Measurements from ENCODE around the gene CCDC154.
A peak's percentile ranks its signal among the peaks of the same experiment; 100 is the strongest.

The CCDC154 gene

DNA sequence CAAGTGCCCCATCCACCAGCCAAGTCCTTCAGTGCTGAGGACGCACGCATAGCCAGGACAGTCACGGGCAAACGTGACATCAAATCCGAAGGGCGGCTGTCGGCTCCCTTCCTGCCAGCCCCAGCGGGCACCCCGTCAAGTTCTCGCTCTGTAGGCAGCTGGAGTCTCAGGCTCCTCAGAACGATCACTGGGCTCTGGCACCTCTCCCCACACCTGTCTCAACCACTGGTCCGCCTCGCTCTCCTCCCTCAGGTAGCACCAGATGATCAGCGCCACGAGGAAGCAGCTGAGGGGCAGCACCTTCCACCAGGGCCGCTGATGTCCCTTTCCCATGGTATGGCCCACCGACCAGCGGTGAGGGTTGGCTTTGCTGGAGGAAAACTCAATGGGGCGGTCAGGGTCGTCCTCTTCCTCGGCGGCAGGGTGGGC is 24.2 kb downstream of the CCDC154 start:
- DNase-seq, result no peak

DNA sequence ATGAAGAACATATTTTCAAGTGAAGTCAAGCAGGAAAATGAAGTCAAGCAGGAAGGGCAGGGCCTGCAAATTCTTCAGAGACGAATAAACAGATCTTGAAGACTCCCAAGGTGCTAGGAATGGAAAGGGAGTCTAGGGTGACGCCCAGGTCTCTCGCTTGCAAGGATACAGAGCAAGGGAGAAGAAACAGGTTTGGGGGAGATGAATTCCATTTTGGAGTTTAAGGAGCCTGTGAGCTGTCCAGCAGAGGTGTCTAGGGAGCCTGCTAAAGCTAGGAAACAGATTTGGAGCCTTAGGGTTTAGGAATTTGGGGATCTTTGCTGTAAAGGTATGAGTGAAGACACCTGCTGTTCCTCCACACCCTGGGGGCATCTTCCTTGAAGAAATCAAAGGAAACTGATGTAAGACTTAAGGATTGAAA is 27.8 kb downstream of the CCDC154 start:
- DNase-seq, result no peak

DNA sequence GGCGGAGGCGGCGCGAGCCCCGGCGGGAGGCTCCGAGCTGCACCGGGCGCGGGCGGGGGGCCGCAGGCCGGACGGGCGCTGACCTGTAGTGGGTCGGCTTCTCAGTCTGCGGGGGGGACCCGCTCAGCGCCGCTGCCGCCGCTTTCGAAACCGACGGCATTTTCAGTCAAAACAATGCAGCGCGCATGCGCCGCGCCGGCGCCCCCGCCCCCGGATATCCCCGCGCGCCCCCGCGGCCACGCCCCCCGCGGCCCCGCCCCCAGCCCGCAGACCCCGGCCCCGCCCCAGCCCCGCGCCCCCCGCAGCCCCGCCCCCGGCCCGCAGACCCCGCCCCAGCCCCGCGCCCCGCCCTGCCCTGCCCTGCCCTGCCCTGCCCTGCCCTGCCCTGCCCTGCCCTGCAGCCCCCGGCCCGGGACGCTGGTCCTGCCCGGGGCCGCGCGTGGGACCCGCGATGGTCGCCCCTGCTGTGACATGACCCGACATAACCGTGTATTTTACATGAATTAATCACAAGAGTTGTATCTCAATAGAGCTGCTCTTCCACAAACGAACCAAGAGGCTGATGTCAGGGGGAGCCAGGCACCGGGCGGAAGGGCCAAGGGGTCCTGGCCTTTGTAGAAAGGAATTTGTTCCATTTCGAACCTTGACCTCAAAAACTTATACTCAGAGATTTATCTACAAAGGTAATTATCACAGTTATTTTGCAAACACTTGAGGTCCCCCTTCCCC is 29.7 kb downstream of the CCDC154 start, which contains the start of gene UNKL:
Gene UNKL (minus strand): TSS at position 173 of the 729 bp plus-strand sequence. CDS start 13 bp downstream, at position 160.
- peak; percentile 41 to 66 for DNase-seq

- DNase-seq, result peak; percentile 48 to 60
Observed at GRCh38 chr16:1413684-1414531, 30.4 kb downstream of the CCDC154 start.

- no peak for DNase-seq
Observed at GRCh38 chr16:1412847-1413246, 31.5 kb downstream of the CCDC154 start.

GRCh38 chr16:1408171-1408837 is 36.1 kb downstream of the CCDC154 start:
- peak; percentile 89 to 91 for DNase-seq

DNA sequence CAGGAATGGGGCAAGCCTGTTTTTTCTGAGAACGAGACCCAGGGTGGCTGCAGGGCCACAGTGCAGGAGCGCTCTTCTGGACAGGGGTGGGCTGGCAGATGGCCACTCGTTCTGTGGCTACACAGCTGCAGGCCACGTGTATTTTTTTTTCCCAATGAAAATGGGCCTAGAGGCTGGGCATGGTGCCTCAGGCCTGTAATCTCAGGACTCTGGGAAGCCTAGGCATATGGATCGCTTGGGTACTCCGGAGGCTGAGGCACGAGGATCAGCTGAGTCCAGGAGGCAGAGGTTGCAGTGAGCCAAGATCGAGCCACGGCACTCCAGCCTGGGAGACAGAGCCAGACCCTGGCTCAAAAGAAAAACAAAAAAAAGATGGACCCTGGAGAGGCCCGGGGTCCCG is 36.6 kb downstream of the CCDC154 start:
- DNase-seq, result no peak

DNA sequence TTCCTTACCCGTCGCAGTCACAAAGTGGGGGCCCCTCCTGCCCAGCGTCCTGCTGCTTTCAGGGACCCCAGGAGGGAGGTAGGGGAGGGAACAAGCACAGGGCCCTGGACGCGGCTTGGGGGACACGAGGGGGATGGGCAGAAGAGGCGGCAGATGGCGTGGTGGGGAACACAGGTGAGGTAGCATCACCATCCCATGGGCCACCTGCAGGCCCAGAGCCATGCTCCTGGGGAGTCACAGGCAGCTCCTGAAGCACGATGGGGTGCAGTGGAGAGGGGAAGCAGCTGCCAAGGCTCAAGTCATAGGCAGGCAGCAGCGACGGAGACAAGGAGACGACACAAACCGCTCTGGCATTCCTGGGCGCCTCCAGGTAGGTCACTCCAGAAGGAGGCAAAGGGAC is 40.6 kb downstream of the CCDC154 start:
- DNase-seq, result no peak

DNA sequence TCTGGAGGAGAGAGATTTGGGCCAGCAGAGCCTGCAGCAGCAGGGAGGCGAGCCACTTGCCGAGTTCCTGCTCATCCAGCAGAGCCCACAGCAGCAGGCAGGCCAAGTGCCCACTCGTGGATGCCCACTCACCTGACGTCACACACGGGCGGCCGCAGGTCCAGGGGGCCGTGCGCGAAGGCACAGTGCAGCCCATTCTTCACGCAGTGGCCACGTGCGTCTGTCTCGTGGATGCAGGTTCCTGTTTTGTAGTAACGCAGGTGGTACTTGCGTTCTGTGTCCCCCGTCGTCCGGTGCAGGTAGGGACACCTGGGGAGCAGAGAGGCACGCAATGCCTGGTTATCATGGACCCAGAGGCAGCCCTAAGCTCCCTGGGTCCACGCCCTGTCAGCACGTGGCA is 41.3 kb downstream of the CCDC154 start:
- no peak for DNase-seq

- no peak for DNase-seq
Observed at GRCh38 chr16:1401758-1402154, 42.6 kb downstream of the CCDC154 start.

DNA sequence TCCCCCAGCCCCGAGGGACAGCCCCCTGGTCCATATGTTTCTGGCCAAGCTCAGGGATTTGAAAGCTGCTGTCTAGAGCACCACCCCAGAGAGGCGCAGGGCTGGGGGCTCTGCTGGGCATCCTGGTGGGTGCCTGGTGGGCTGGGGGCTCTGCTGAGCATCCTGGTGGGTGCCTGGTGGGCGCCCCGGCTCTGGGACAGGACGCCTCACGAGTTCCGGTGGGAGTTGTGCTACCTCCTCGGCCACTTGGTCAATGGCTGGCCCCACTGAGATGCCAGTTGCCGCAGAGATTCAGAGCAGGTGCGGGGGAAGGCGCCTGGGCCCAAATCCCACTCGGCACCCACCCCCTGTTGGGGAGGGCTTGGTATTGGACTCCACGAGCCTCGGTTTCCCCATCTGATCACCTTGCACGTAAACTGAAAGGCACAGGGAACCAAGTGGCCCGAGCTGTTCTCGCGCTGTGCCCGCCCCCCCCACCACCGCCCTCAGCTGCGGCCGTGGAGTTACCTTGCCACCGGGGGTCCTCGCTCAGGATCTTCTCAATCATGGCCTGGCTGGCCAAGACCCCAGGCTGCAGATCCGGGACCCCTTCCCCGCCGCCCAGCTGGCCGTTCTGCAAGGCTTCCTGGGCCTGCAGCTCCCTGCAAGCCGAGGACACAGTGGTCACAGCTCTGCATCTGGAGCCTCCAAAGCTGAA is 43.1 kb downstream of the CCDC154 start:
- no peak for DNase-seq

- no peak for DNase-seq
Observed at GRCh38 chr16:1398826-1399581, 45.4 kb downstream of the CCDC154 start.

DNA sequence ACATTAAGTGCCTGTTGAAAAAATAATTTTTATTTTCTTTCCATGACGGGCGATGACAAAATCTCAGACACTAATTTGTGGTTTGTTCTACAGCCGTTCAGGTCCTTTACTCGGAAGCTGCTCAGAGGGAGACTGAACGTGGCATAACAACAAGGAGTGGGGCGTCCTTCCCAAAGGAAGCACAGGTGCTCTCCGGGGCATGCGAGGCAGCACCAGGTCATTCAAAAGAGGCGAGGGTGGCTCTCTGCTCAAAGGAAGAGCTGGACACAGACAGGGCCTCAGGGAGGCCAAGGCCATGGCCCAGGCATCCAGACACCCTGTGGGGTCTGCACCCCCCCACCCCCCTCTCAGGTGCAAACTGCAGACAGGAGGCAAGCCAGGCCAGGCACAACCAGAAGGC is 46.0 kb downstream of the CCDC154 start:
- no peak for DNase-seq

GRCh38 chr16:1397779-1398178 is 46.6 kb downstream of the CCDC154 start:
- DNase-seq, result no peak

- DNase-seq, result no peak
Observed at GRCh38 chr16:1395444-1396031, 48.8 kb downstream of the CCDC154 start.

DNA sequence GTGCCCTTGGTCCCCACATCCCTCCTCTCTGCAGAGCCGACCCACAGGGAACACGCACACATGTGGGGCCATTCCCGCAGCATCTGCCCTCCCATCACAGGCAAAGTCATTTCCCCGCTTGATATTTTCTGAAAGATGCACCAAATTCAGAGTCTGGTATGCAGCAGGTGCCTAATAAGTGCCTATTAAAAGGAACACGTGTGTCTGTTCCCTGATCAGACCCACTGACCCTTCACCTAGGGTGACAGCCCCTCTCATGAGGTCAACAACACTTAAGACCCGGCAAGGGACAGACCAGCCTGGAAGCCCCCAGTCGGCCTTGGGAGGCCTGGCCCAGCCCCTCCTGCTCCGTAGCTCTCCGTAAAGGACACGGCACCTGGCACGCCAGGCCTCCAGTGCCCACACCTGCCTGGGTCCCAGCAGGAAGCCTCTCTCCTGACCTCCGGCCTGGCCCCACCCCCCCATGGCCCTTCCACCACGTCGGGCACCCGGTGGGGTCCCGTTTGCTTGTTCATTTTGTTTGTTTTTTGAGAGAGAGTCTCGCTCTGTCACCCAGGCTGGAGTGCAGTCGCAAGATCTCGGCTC is 49.9 kb downstream of the CCDC154 start:
- DNase-seq, result no peak

GRCh38 chr16:1393613-1394176 is 50.7 kb downstream of the CCDC154 start:
- DNase-seq, result no peak

DNA sequence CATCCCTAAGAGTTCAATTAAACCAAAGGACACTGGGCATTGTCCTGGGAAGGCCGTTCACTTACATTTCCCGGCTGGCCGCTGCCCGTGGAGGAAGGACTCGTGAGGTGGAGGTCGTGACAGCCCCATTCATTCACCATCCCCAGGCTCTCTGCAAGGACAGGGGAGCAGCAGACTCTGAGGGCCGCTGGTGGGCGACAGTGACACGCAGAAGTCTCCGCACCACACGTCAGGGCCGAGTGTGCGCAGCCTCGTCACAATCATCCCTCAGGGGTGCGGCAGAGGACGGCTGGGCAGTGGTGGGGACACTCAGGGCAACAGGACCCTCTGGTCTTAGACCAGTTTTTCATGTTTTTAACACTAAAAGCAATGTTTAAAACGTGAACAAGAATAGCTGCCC is 51.5 kb downstream of the CCDC154 start:
- DNase-seq, result no peak

DNA sequence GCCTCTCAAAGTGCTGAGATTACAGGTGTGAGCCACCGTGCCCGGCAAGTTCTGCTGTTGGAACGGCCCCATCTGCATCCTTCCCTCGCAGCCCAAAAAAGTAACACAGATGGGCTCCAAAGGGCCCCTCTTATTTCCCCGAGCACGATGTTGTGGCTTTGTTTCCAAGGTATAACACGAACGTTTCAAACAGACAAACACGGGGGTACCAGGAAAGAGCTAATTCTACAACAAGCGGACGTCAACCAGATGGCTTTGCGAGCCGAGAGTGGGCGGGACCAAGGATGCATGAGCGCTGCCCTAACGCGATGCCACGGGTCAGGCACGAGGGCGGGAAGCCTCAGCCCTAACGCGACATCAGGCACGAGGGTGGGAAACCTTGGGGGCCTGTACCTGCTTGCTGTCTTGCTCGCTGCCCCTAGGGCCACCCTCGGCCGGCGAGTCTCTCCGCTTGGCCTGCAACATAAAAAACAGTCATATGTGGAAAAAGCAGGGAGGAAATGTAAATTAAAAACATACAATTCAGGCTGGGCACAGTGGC is 54.0 kb downstream of the CCDC154 start:
- DNase-seq, result no peak

- DNase-seq, result no peak
Observed at GRCh38 chr16:1389762-1390161, 54.6 kb downstream of the CCDC154 start.
